ENCODE measurements around the gene OXTR.

The OXTR gene

DNA sequence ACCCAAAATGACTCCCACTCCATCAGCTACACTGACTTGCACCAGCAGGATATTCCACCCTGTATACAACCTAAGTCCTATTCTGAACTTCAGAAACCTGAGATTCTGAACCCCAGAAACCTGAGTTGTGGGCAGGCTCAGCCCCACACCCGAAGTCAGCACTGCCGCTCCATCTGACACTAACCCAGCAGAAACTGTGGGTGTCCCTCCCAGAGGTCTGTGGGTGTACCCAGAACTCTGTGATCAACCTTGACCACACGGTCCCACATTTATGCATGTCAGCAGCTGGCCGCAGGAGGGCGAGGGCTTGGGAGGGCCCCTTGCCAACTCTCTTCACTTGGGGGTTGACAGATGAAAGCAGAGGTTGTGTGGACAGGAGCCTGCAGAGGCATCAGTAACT, 9.3 kb downstream of the OXTR start:
- Mint-ChIP-seq H3K36me3 (ENCODE audit: low read depth) (no peaks in the 10 kb centered on the region), H3K4me3 (no peak overlapping the region), H3K4me1 (peaks cover 50% of the 10 kb centered on the region), H3K9me3 (no peaks in the 10 kb centered on the region), H3K27ac (no peak overlapping the region), H3K27me3 (ENCODE audit: low read depth) (peaks cover 41% of the 10 kb centered on the region)
- TF ChIP-seq, protein P1, sequence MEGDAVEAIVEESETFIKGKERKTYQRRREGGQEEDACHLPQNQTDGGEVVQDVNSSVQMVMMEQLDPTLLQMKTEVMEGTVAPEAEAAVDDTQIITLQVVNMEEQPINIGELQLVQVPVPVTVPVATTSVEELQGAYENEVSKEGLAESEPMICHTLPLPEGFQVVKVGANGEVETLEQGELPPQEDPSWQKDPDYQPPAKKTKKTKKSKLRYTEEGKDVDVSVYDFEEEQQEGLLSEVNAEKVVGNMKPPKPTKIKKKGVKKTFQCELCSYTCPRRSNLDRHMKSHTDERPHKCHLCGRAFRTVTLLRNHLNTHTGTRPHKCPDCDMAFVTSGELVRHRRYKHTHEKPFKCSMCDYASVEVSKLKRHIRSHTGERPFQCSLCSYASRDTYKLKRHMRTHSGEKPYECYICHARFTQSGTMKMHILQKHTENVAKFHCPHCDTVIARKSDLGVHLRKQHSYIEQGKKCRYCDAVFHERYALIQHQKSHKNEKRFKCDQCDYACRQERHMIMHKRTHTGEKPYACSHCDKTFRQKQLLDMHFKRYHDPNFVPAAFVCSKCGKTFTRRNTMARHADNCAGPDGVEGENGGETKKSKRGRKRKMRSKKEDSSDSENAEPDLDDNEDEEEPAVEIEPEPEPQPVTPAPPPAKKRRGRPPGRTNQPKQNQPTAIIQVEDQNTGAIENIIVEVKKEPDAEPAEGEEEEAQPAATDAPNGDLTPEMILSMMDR (IDR thresholded peaks at IDR 0.05; ENCODE audit: unreplicated experiment in 3 of 3), result no peak

DNA sequence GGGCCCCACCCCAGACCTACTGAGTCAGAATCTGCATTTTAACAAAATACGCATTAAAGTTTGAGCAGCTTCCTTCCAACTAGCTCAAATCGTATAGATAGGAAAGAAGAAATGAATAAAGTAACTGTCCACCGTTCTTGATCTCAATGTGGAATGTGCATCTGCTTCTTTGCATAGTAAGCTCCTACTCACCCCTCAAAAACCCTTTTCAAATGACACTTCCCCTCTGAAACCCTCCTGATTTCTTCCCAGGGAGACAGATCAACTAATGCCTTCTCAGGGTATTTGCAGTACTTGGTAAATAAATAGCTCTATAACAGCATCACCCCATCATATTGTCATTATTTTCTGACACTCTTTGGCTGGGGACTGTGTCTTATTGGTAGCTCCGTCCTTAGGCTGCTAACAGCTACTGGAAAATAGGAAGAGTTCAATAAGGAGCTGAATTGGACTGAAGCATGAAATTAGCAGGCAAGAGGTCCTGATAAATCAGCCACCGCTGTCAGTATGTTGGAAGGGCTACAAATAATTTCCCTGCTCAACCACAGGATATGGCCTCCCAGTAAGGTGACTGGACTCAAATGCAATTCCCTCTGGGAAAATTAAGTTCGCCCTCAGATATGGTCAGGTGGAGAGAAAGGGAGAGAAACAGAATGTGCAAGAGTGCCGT, 10.2 kb downstream of the OXTR start:
- no peaks in the 10 kb centered on the region for H3K36me3 Mint-ChIP-seq (ENCODE audit: low read depth)
- H3K4me3 Mint-ChIP-seq, result no peak overlapping the region
- H3K27ac Mint-ChIP-seq, result no peak overlapping the region
- H3K9me3 Mint-ChIP-seq, result no peaks in the 10 kb centered on the region
- H3K4me1 Mint-ChIP-seq, result peaks cover 47% of the 10 kb centered on the region
- TF ChIP-seq, protein P1 (IDR thresholded peaks at IDR 0.05; ENCODE audit: unreplicated experiment in 3 of 3), result no peak
- H3K27me3 Mint-ChIP-seq (ENCODE audit: low read depth), result peaks cover 37% of the 10 kb centered on the region

DNA sequence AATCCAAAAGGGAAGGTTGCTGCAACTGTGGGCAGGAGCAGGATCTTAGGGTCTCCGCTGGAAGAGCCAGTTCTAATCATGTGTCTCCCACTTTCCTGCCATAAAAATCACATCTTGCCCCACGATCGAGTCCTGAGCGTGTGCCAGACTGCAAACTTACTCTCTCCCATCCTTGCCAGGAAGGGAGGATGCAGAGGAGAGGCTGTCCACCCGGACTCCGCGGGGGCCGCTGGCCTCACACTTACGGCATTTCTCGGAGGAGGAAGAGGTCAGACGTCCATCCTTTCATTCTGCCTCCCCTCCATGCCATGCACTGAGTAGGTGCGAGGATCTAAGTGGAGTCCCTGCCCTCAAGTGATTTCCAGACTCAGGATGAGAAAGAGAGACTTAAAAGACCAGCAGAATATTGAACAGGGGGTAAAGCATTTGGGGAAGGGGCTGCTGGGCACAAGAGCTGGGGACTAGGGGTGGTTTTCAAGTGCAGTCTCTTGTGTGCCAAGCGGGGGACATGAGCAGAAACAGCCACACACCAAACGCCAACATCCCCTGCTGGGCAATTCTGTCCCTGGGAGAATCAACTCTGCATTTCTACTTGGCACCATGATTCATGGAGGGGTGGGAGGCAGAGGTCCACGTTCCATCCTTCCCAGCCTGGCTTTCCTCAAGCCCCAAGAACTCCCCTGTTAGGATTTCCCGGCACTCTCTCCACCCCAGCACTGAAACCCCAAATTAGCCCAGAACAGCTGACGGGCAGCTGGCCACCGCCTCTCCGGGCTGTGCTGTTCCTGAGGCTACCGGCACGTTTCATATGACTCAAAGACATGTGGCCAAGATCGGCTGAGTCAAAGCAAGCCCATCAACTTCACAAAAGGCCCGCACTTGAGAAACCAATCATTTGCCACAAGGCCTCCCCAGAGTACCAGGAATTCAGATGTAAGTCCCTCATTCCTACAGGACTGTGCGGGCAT, 11.6 kb downstream of the OXTR start:
- TF ChIP-seq, protein P1 (IDR thresholded peaks at IDR 0.05; ENCODE audit: unreplicated experiment in 3 of 3), result no peak
- peak overlapping the region in 2 of 3 experiments; percentile 5 to 59 for H3K27ac Mint-ChIP-seq
- peak overlapping the region in 1 of 3 experiments; percentile 53 for H3K4me3 Mint-ChIP-seq
- H3K27me3 Mint-ChIP-seq (ENCODE audit: low read depth), result peaks cover 37% of the 10 kb centered on the region
- peaks cover 47% of the 10 kb centered on the region for H3K4me1 Mint-ChIP-seq
- no peaks in the 10 kb centered on the region for H3K36me3 Mint-ChIP-seq (ENCODE audit: low read depth)
- no peaks in the 10 kb centered on the region for H3K9me3 Mint-ChIP-seq

DNA sequence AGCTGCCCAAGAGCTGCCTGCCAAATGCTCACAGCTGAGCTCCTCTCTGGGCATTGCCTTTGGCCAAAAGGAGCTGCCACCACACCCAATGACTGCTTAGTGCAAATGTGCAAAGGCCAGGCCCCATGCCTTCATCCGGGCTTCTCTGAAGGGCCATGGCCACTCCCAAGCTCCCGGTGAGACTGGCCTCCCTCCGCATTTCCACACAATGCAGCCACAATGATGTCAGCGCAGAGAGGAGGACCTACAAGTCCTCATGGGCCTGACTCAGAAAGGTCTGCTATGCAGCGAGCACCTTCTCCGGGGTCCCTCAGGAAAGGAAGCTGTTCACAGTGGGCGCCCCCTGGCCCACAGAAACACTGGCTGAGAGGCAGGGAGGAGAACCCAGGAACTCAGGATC, 12.7 kb downstream of the OXTR start:
- Mint-ChIP-seq H3K27me3 (ENCODE audit: low read depth) (peaks cover 38% of the 10 kb centered on the region), H3K27ac (no peak overlapping the region), H3K9me3 (no peaks in the 10 kb centered on the region), H3K36me3 (ENCODE audit: low read depth) (no peaks in the 10 kb centered on the region), H3K4me3 (no peak overlapping the region), H3K4me1 (peaks cover 47% of the 10 kb centered on the region)
- TF ChIP-seq, protein P1 (IDR thresholded peaks at IDR 0.05; ENCODE audit: unreplicated experiment in 3 of 3), result no peak

DNA sequence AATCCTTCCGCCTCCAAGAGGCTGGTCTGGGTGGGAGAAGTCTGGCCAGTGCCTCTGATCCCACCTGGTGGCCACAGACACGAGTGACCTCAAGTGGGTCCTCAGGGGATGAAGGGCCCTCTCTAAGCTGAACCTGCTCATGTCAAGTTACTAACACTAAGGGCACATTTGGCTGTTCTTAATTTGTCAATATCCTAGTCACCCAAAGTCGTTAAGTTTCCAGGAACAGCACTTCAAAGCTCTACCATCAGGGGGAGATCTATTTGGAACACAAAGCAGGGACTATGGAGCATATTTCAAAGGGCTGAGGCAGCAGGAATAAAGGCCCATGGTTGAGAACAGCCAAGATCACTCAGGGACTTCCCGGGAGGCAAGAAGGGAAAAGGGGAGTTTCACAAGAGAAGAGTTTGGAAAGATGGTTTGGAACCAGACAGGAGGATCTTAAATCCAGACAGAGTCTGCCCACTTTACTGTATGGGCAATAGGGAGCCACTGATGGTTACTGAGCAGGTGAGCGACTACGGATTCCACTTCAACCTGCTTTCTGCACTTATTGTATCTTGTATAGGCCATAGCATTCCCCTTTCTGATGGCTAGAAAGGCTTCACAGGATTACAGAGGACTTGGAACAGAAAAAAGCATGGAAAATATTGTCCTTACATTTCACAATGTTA, 13.7 kb downstream of the OXTR start:
- TF ChIP-seq, protein P1 (IDR thresholded peaks at IDR 0.05; ENCODE audit: unreplicated experiment in 3 of 3), result peak in 1 of 3 experiments; percentile 12
- H3K27me3 Mint-ChIP-seq (ENCODE audit: low read depth), result peaks cover 38% of the 10 kb centered on the region
- H3K4me3 Mint-ChIP-seq, result no peak overlapping the region
- no peaks in the 10 kb centered on the region for H3K36me3 Mint-ChIP-seq (ENCODE audit: low read depth)
- peaks cover 46% of the 10 kb centered on the region for H3K4me1 Mint-ChIP-seq
- H3K27ac Mint-ChIP-seq, result no peak overlapping the region
- H3K9me3 Mint-ChIP-seq, result no peaks in the 10 kb centered on the region
